ENCODE measurements around the gene PATJ. TPM values are rescaled to one million over a fixed set of nuclear protein-coding genes. Genes with fewer than 3 reads are reported as not detected.

The PATJ gene
- total and polyA plus RNA-seq, 2 experiments from 2014 or later, result 20.0 to 44.8 TPM

DNA sequence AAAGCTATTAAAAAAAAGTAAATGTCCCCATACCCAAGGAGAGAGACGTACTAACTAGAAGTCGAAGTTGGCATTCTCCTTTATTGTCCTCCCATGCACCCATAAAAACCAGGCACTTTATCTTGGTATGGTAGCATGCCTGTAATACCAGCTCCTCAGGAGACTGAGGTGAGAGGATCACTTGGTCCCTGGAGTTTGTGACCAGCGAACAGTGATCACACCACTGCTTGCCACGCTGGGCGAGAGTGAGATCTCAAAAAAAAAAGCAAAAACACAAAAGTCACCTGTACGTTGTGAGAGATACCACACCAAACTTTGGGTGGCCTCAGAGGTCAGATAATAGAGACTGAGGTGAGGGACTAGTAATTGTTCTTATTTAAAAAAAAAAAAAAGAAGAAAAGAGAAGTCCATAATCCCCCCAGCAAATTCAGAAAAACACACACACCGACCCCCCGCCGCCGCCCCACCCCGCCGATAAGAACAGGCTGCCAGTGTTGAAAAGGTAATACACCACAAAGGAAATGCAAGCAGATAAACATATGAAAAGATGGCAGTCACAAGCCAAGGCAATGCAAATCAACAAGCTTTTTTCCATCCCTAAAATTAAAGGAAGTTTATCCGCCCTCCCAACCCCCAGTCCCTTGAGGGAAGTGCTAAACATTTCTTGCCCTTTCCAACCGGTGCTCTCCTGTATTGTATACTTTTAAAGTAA is 455.9 kb downstream of the PATJ start:
- WGBS (ENCODE audit: low lambda C conversion rate, missing lambda C conversion rate), result 40% methylated on average over 14 of the region's 14 CpGs
- no peak for TF ChIP-seq EZH2 (IDR thresholded peaks at IDR 0.05; ENCODE audit: borderline replicate concordance)
- TF ChIP-seq EZH2phosphoT487 (IDR thresholded peaks at IDR 0.05; ENCODE audit: low read depth, severe bottlenecking, unreplicated experiment), result no peak
- TF ChIP-seq, protein P1, sequence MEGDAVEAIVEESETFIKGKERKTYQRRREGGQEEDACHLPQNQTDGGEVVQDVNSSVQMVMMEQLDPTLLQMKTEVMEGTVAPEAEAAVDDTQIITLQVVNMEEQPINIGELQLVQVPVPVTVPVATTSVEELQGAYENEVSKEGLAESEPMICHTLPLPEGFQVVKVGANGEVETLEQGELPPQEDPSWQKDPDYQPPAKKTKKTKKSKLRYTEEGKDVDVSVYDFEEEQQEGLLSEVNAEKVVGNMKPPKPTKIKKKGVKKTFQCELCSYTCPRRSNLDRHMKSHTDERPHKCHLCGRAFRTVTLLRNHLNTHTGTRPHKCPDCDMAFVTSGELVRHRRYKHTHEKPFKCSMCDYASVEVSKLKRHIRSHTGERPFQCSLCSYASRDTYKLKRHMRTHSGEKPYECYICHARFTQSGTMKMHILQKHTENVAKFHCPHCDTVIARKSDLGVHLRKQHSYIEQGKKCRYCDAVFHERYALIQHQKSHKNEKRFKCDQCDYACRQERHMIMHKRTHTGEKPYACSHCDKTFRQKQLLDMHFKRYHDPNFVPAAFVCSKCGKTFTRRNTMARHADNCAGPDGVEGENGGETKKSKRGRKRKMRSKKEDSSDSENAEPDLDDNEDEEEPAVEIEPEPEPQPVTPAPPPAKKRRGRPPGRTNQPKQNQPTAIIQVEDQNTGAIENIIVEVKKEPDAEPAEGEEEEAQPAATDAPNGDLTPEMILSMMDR (IDR thresholded peaks at IDR 0.05; ENCODE audit: poor library complexity), result no peak
- Histone ChIP-seq H3K4me3 (no peak overlapping the region), H3K27ac (no peak overlapping the region), H3K4me1 (ENCODE audit: insufficient read depth) (no peaks in the 10 kb centered on the region), H2AFZ (no peak overlapping the region), H3K27me3 (peaks cover 13% of the 10 kb centered on the region), H3K9me3 (ENCODE audit: low read depth) (no peaks in the 10 kb centered on the region), H3K79me2 (no peaks in the 10 kb centered on the region), H4K20me1 (ENCODE audit: insufficient read depth, poor library complexity, severe bottlenecking) (no peaks in the 10 kb centered on the region), H3K4me2 (no peak overlapping the region), H3K9me2 (replicated peaks; ENCODE audit: insufficient read depth) (no peaks in the 10 kb centered on the region), H3K36me3 (replicated peaks; ENCODE audit: insufficient read depth, low read depth) (no peaks in the 10 kb centered on the region)
- DNase-seq (ENCODE audit: low spot score), result no peak

DNA sequence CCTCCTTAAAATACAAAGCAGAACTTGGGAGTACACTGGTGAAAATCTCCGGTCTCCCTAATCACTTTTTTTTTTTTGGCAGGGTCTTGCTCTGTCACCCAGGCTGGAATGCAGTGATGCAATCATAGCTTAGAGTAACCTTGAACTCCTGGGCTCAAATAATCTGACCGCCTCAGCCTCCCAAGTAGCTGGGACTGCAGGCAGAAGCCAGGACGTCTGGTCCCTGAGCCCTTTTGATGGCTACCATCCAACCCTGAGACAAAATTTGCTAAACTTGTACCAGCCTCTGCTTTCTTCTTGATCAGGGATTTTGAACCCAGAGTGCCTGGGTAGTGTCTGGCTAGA is 456.5 kb downstream of the PATJ start:
- Histone ChIP-seq H2AFZ (no peak overlapping the region), H3K79me2 (no peaks in the 10 kb centered on the region), H3K4me3 (no peak overlapping the region), H3K4me2 (no peak overlapping the region), H3K9me2 (replicated peaks; ENCODE audit: insufficient read depth) (no peaks in the 10 kb centered on the region), H3K27ac (no peak overlapping the region), H4K20me1 (ENCODE audit: insufficient read depth, poor library complexity, severe bottlenecking) (no peaks in the 10 kb centered on the region), H3K9me3 (ENCODE audit: low read depth) (no peaks in the 10 kb centered on the region), H3K4me1 (ENCODE audit: insufficient read depth) (no peaks in the 10 kb centered on the region), H3K36me3 (replicated peaks; ENCODE audit: insufficient read depth, low read depth) (no peaks in the 10 kb centered on the region), H3K27me3 (peaks cover 13% of the 10 kb centered on the region)
- DNase-seq (ENCODE audit: low spot score), result no peak
- TF ChIP-seq EZH2phosphoT487 (IDR thresholded peaks at IDR 0.05; ENCODE audit: low read depth, severe bottlenecking, unreplicated experiment) (no peak), EZH2 (IDR thresholded peaks at IDR 0.05; ENCODE audit: borderline replicate concordance) (no peak)
- TF ChIP-seq, protein P1 (IDR thresholded peaks at IDR 0.05; ENCODE audit: poor library complexity), result no peak
- WGBS (ENCODE audit: low lambda C conversion rate, missing lambda C conversion rate), result 18% methylated on average over 3 of the region's 3 CpGs

DNA sequence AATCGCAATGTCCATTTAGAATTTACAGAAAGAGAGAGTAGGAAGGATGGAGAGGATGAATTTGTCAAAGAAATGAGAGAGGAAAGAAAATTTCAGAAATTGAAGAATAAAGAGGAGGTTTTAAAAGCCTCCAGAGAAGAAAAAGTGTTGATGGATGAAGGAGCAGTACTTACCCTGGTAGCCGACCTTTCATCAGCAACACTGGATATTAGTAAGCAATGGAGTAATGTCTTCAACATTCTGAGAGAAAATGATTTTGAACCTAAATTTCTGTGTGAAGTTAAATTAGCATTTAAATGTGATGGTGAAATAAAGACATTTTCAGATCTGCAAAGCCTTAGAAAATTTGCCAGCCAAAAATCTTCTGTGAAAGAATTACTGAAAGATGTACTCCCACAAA is 464.9 kb downstream of the PATJ start:
- TF ChIP-seq EZH2 (IDR thresholded peaks at IDR 0.05; ENCODE audit: borderline replicate concordance) (no peak), EZH2phosphoT487 (IDR thresholded peaks at IDR 0.05; ENCODE audit: low read depth, severe bottlenecking, unreplicated experiment) (no peak)
- TF ChIP-seq, protein P1 (IDR thresholded peaks at IDR 0.05; ENCODE audit: poor library complexity), result no peak
- WGBS (ENCODE audit: low lambda C conversion rate, missing lambda C conversion rate), result 94% methylated on average over 2 of the region's 2 CpGs
- Histone ChIP-seq H4K20me1 (ENCODE audit: insufficient read depth, poor library complexity, severe bottlenecking) (no peaks in the 10 kb centered on the region), H3K9me2 (replicated peaks; ENCODE audit: insufficient read depth) (no peaks in the 10 kb centered on the region), H3K4me3 (no peak overlapping the region), H3K27me3 (no peaks in the 10 kb centered on the region), H3K4me2 (no peak overlapping the region), H3K36me3 (replicated peaks; ENCODE audit: insufficient read depth, low read depth) (no peaks in the 10 kb centered on the region), H3K9me3 (ENCODE audit: low read depth) (peaks cover 6% of the 10 kb centered on the region), H2AFZ (no peak overlapping the region), H3K79me2 (no peaks in the 10 kb centered on the region), H3K27ac (no peak overlapping the region), H3K4me1 (ENCODE audit: insufficient read depth) (no peaks in the 10 kb centered on the region)
- no peak for DNase-seq (ENCODE audit: low spot score)

Data from hepatocyte (in vitro differentiated cells).